IMR-90 (cell line): ENCODE measurements around the gene CHML. TPM values are rescaled to one million over a fixed set of nuclear protein-coding genes. Genes with fewer than 3 reads are reported as not detected.

Source experiments
- ATAC-seq: fragments of 200-7000 bp; cut with Tn5 transposase; 2 replicates; pipeline ENCODE4 v1.9.1; 2020; ENCODE audit warnings: low read depth, mild to moderate bottlenecking, moderate library complexity
- BruUV-seq: library from RNA; stranded (reverse); fragments of 400-500 nt; replicated peaks from 2 replicates; lab custom pipeline; 2021; lab: Mats Ljungman, UMichigan
- CTCF ChIA-PET: fragments of 300-600 bp; formaldehyde crosslinking; extraction: SDS; loops from one replicate; lab custom pipeline; 2021; ENCODE audit warnings: antibody characterized with exemption; lab: Yijun Ruan, JAX
- POLR2A ChIA-PET: fragments of 300-600 bp; sonication (Branson Sonifier 250); formaldehyde crosslinking; loops from one replicate; lab custom pipeline; 2022; ENCODE audit warnings: antibody characterized with exemption; ENCODE audit not compliant: unreplicated experiment; lab: Charles Lee
- DNase-seq: peaks from one replicate; pipeline ENCODE4 v3.0.0; 2013
- H2AFZ ChIP-seq: replicated peaks from 2 replicates; pipeline ENCODE3; 2013; ENCODE audit warnings: low read length, mild to moderate bottlenecking; ENCODE audit not compliant: poor library complexity
- H2AK5ac ChIP-seq: 2 replicates; pipeline ENCODE4 v1.6.1; 2013; ENCODE audit warnings: low read depth, low read length, inconsistent platforms
- H2AK9ac ChIP-seq: replicated peaks from 2 replicates; pipeline ENCODE3; 2013; ENCODE audit warnings: mild to moderate bottlenecking, low read depth, low read length, moderate library complexity; ENCODE audit not compliant: poor library complexity
- H2BK120ac ChIP-seq: 2 replicates; pipeline ENCODE4 v1.6.1; 2013; ENCODE audit warnings: low read depth, low read length, inconsistent platforms
- H2BK15ac ChIP-seq: 3 replicates; pipeline ENCODE4 v1.6.1; 2013; ENCODE audit warnings: low read depth, low read length, inconsistent platforms
- H2BK20ac ChIP-seq: 2 replicates; pipeline ENCODE4 v1.6.1; 2013; ENCODE audit warnings: low read depth, mild to moderate bottlenecking, inconsistent platforms, low read length, moderate library complexity
- H2BK5ac ChIP-seq: 2 replicates; pipeline ENCODE4 v1.6.1; 2013; ENCODE audit warnings: mild to moderate bottlenecking, low read depth, low read length, inconsistent platforms; ENCODE audit not compliant: poor library complexity, severe bottlenecking
- H3K14ac ChIP-seq: replicated peaks from 2 replicates; pipeline ENCODE4 v1.6.1; 2013; ENCODE audit warnings: low read depth, low read length, inconsistent platforms
- H3K18ac ChIP-seq: 2 replicates; pipeline ENCODE4 v1.6.1; 2013; ENCODE audit warnings: low read depth, low read length, control low read depth
- H3K23ac ChIP-seq: 2 replicates; pipeline ENCODE4 v1.6.1; 2013; ENCODE audit warnings: low read depth, low read length, inconsistent platforms
- H3K27ac ChIP-seq: 2 replicates; pipeline ENCODE4 v1.5.1; 2013; ENCODE audit warnings: mild to moderate bottlenecking, control low read depth, low read length; ENCODE audit not compliant: insufficient read depth
- H3K27me3 ChIP-seq: 2 replicates; pipeline ENCODE4 v1.6.1; 2013; ENCODE audit warnings: low read length; ENCODE audit not compliant: control insufficient read depth, insufficient read depth
- H3K36me3 ChIP-seq: 2 replicates; pipeline ENCODE4 v1.6.1; 2013; ENCODE audit warnings: low read length, mixed read lengths; ENCODE audit not compliant: control insufficient read depth, insufficient read depth
- H3K4ac ChIP-seq: 2 replicates; pipeline ENCODE4 v1.6.1; 2013; ENCODE audit warnings: low read depth, low read length, inconsistent platforms
- H3K4me1 ChIP-seq: 2 replicates; pipeline ENCODE4 v1.6.1; 2013; ENCODE audit warnings: low read length, mixed read lengths; ENCODE audit not compliant: control insufficient read depth, insufficient read depth
- H3K4me2 ChIP-seq: 2 replicates; pipeline ENCODE4 v1.6.1; 2013; ENCODE audit warnings: low read depth, mild to moderate bottlenecking, control low read depth, low read length, moderate library complexity
- H3K4me3 ChIP-seq: 2 replicates; pipeline ENCODE4 v1.5.1; 2013; ENCODE audit warnings: low read depth, mild to moderate bottlenecking, control low read depth, low read length, moderate library complexity; ENCODE audit not compliant: insufficient read depth
- H3K56ac ChIP-seq: 2 replicates; pipeline ENCODE4 v1.6.1; 2013; ENCODE audit warnings: low read length, inconsistent platforms; ENCODE audit not compliant: insufficient read depth; ENCODE audit errors: extremely low read depth
- H3K79me1 ChIP-seq, 2 experiments: 2 replicates each; pipeline ENCODE4 v1.6.1; 2013; ENCODE audit warnings: low read length in 2 of 2, inconsistent platforms in 1 of 2, low read depth in 1 of 2
- H3K9ac ChIP-seq: 2 replicates; pipeline ENCODE4 v1.6.1; 2013; ENCODE audit warnings: low read depth, low read length, control low read depth
- H3K9me1 ChIP-seq: 2 replicates; pipeline ENCODE4 v1.6.1; 2013; ENCODE audit warnings: low read length, inconsistent platforms; ENCODE audit not compliant: insufficient read depth
- H3K9me3 ChIP-seq: 2 replicates; pipeline ENCODE4 v1.6.1; 2013; ENCODE audit warnings: low read length; ENCODE audit not compliant: control insufficient read depth, insufficient read depth
- H4K20me1 ChIP-seq: 2 replicates; pipeline ENCODE4 v1.6.1; 2013; ENCODE audit warnings: low read length, inconsistent platforms; ENCODE audit not compliant: insufficient read depth
- H4K5ac ChIP-seq: 2 replicates; pipeline ENCODE4 v1.6.1; 2013; ENCODE audit warnings: mild to moderate bottlenecking, low read depth, low read length, control low read depth
- H4K8ac ChIP-seq, 2 experiments: 2 replicates each; pipeline ENCODE4 v1.6.1; 2013; ENCODE audit warnings: low read depth in 2 of 2, low read length in 2 of 2, control low read depth in 1 of 2, inconsistent platforms in 1 of 2
- H4K91ac ChIP-seq: 2 replicates; pipeline ENCODE4 v1.6.1; 2013; ENCODE audit warnings: low read depth, low read length, inconsistent platforms; ENCODE audit not compliant: insufficient read depth
- BHLHE40 ChIP-seq: fragments of 150-350 bp; IDR thresholded peaks from 2 replicates; pipeline ENCODE4 v1.6.1; 2016; ENCODE audit warnings: mild to moderate bottlenecking, low read depth, low read length
- CEBPB ChIP-seq: IDR thresholded peaks from 2 replicates; pipeline ENCODE4 v1.6.1; 2012; ENCODE audit warnings: low read depth, low read length, improper control_type of control experiment
- CHD1 ChIP-seq: IDR thresholded peaks from 2 replicates; pipeline ENCODE4 v1.6.1; 2012; ENCODE audit warnings: low read depth, low read length, improper control_type of control experiment
- MAZ ChIP-seq: IDR thresholded peaks from 2 replicates; pipeline ENCODE4 v1.6.1; 2012; ENCODE audit warnings: low read depth, mild to moderate bottlenecking, low read length, improper control_type of control experiment, moderate library complexity, borderline replicate concordance
- RCOR1 ChIP-seq: IDR thresholded peaks from 2 replicates; pipeline ENCODE4 v1.6.1; 2012; ENCODE audit warnings: mild to moderate bottlenecking, low read length, improper control_type of control experiment; ENCODE audit not compliant: insufficient replicate concordance
- RFX5 ChIP-seq: IDR thresholded peaks from 2 replicates; pipeline ENCODE4 v1.8.0; 2012; ENCODE audit warnings: low read depth, mild to moderate bottlenecking, low read length, moderate library complexity
- SMC3 ChIP-seq: fragments of 150-350 bp; IDR thresholded peaks from 2 replicates; pipeline ENCODE4 v1.6.1; 2016; ENCODE audit warnings: low read depth, mild to moderate bottlenecking, antibody characterized with exemption, low read length, moderate library complexity
- dilution Hi-C: fragments of 300-500 bp; cut with HindIII; formaldehyde crosslinking; loops from one replicate; pipeline ENCODE4 v1.14.3; 2018; ENCODE audit warnings: low sequenced_read_pairs; ENCODE audit not compliant: unreplicated experiment
- in situ Hi-C: fragments of 300-500 bp; cut with MboI; formaldehyde crosslinking; loops from 3 replicates; pipeline ENCODE4 v1.14.3; 2019; ENCODE audit warnings: low sequenced_read_pairs, inconsistent platforms, mixed read lengths
- intact Hi-C: fragments of 100-400 bp; cut with micrococcal nuclease; formaldehyde crosslinking; loops from 2 replicates; pipeline ENCODE4 v1.10.0; 2022
- polyA plus RNA-seq, 3 experiments: library from polyadenylated mRNA; depleted of rRNA; stranded (reverse); fragments of >200 nt; gene quantifications; 2 replicates each; pipeline ENCODE4 v1.2.3, GENCODE V29; 2012; ENCODE audit warnings: low replicate concordance in 1 of 3
- total RNA-seq: library from RNA; depleted of rRNA; stranded (reverse); fragments of >200 nt; gene quantifications from 2 replicates; pipeline ENCODE4 v1.2.3, GENCODE V29; 2012
- TF ChIP-seq, protein P1 (sequence below): fragments of 150-350 bp; IDR thresholded peaks from 2 replicates; pipeline ENCODE4 v1.6.1; 2016; ENCODE audit warnings: low read depth, mild to moderate bottlenecking, low read length, moderate library complexity, borderline replicate concordance

The CHML gene
- total and polyA plus RNA-seq, 2 of the 4 experiments (the other 2 are of a cell fraction) = 5.3 to 25.6 TPM

DNA sequence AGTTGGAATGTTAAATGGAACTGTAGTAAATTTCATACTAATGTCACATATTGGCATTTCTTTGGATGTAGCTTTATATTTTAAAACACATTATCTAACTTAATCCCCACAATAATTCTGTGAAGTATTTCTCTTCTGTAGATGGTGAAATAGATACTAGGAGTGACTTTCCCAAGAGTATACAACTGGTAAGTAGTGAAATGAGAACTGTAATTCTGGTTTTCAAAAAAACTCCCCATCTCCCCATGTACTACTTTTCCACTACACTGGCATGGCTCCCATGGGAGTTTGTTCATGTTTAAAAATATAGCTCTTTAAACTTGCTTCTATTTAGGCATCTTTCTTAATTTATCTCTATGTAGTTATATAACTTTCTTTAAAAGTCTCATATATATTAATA, 10.2 kb downstream of the CHML start:
- intact Hi-C loops (no loop called here), dilution Hi-C loops (no loop called here), in situ Hi-C loops (no loop called here)
- peaks cover 2% of the 10 kb centered on the region; the same call in 1 of the 2 replicates for H3K4me1 ChIP-seq
- no peak for DNase-seq
- ATAC-seq = no peak
- H3K14ac ChIP-seq = no peak overlapping the region
- H3K27ac ChIP-seq = no peak overlapping the region
- no peak overlapping the region for H4K8ac ChIP-seq
- no peak overlapping the region for H2BK120ac ChIP-seq
- H4K20me1 ChIP-seq = no peaks in the 10 kb centered on the region
- no peak overlapping the region for H3K23ac ChIP-seq
- no TSS peak for BruUV-seq
- H3K9me1 ChIP-seq = no peaks in the 10 kb centered on the region
- H2BK20ac ChIP-seq = no peak overlapping the region
- ChIA-PET POLR2A (no interaction called here), CTCF (interaction anchor here (1.0 kb wide), 1 partner anchor 19 kb away, joined by 4 read pairs; no protein-coding TSS in a partner anchor)
- no peak overlapping the region for H3K4ac ChIP-seq
- H3K9ac ChIP-seq = no peak overlapping the region
- no peaks in the 10 kb centered on the region for H3K27me3 ChIP-seq
- TF ChIP-seq CEBPB (no peak), BHLHE40 (no peak), CHD1 (no peak), SMC3 (no peak), RFX5 (no peak), RCOR1 (no peak), MAZ (no peak)
- TF ChIP-seq, protein P1, sequence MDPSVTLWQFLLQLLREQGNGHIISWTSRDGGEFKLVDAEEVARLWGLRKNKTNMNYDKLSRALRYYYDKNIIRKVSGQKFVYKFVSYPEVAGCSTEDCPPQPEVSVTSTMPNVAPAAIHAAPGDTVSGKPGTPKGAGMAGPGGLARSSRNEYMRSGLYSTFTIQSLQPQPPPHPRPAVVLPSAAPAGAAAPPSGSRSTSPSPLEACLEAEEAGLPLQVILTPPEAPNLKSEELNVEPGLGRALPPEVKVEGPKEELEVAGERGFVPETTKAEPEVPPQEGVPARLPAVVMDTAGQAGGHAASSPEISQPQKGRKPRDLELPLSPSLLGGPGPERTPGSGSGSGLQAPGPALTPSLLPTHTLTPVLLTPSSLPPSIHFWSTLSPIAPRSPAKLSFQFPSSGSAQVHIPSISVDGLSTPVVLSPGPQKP = no peak
- no peak overlapping the region for H3K18ac ChIP-seq
- no peak overlapping the region for H3K4me3 ChIP-seq
- H4K5ac ChIP-seq = no peak overlapping the region
- H3K56ac ChIP-seq = no peak overlapping the region
- H2AK5ac ChIP-seq = no peak overlapping the region
- H3K4me2 ChIP-seq = no peak overlapping the region
- no peaks in the 10 kb centered on the region for H3K9me3 ChIP-seq
- no peak overlapping the region for H4K91ac ChIP-seq
- H2BK15ac ChIP-seq = no peak overlapping the region
- H2BK5ac ChIP-seq = no peak overlapping the region
- H2AK9ac ChIP-seq = no peak overlapping the region
- H3K79me1 ChIP-seq = peaks cover under 1 to 11% of the 10 kb centered on the region in 2 experiments; a peak in 3 of 4 replicates
- H3K36me3 ChIP-seq = peaks cover 3% of the 10 kb centered on the region; the same call in 1 of the 2 replicates
- H2AFZ ChIP-seq = no peak overlapping the region
